ENCODE measurements around the gene GHRL. TPM values are rescaled to one million over a fixed set of nuclear protein-coding genes. Genes with fewer than 3 reads are reported as not detected.

Gene GHRL
- total RNA-seq, 1 donor: under 0.01 TPM

DNA sequence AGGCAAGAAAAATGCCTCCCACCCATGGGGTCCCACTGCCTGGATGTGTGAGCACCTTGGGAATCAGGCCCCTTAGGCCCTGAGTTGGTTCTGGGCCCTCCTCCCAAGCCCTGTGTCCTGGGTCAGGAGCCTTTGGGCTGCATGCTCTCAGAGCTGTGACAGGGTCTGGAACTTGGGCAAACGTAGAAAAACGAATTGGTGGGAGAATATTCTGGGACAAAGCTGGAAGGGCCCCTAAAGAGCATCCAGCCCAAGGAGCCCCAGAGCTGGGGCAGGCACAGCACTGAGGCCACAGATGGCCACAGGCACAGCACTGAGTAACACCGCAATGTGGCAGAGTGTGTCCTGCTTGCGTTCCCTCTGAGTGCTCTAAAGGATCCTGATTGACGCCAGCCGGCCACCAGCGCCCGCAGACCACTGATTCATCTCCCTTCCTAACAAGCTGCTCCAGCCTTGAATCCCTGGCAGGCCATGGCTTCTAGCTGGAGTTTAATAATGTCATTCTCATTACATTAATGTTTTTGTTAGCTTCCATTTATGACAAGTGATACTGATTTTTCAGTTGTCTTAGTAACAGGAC lies 46.7 kb upstream of the GHRL start:
- Histone ChIP-seq H3K79me2 (ENCODE audit: insufficient read depth, low read length) (no peaks in the 10 kb centered on the region), H3K27me3 (ENCODE audit: insufficient read depth, low read length) (no peaks in the 10 kb centered on the region), H3K9me3 (ENCODE audit: low read depth, low read length) (no peaks in the 10 kb centered on the region), H3K4me2 (ENCODE audit: insufficient read depth, low read length) (no peak overlapping the region), H4K20me1 (ENCODE audit: insufficient read depth, low read length) (no peaks in the 10 kb centered on the region), H3K36me3 (ENCODE audit: insufficient read depth, low read length) (no peaks in the 10 kb centered on the region), H3K4me1 (ENCODE audit: insufficient read depth, low read length) (no peaks in the 10 kb centered on the region), H3K4me3 (ENCODE audit: insufficient read depth, low read length) (no peak overlapping the region), H2AFZ (ENCODE audit: low read length) (no peak overlapping the region), H3K27ac (ENCODE audit: low read depth, low read length) (no peak overlapping the region)
- DNase-seq (ENCODE audit: insufficient read length, low spot score, missing footprints): peak; percentile 77
- TF ChIP-seq, protein P1, sequence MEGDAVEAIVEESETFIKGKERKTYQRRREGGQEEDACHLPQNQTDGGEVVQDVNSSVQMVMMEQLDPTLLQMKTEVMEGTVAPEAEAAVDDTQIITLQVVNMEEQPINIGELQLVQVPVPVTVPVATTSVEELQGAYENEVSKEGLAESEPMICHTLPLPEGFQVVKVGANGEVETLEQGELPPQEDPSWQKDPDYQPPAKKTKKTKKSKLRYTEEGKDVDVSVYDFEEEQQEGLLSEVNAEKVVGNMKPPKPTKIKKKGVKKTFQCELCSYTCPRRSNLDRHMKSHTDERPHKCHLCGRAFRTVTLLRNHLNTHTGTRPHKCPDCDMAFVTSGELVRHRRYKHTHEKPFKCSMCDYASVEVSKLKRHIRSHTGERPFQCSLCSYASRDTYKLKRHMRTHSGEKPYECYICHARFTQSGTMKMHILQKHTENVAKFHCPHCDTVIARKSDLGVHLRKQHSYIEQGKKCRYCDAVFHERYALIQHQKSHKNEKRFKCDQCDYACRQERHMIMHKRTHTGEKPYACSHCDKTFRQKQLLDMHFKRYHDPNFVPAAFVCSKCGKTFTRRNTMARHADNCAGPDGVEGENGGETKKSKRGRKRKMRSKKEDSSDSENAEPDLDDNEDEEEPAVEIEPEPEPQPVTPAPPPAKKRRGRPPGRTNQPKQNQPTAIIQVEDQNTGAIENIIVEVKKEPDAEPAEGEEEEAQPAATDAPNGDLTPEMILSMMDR (IDR thresholded peaks at IDR 0.05; ENCODE audit: extremely low read depth, low read depth, low read length): no peak

DNA sequence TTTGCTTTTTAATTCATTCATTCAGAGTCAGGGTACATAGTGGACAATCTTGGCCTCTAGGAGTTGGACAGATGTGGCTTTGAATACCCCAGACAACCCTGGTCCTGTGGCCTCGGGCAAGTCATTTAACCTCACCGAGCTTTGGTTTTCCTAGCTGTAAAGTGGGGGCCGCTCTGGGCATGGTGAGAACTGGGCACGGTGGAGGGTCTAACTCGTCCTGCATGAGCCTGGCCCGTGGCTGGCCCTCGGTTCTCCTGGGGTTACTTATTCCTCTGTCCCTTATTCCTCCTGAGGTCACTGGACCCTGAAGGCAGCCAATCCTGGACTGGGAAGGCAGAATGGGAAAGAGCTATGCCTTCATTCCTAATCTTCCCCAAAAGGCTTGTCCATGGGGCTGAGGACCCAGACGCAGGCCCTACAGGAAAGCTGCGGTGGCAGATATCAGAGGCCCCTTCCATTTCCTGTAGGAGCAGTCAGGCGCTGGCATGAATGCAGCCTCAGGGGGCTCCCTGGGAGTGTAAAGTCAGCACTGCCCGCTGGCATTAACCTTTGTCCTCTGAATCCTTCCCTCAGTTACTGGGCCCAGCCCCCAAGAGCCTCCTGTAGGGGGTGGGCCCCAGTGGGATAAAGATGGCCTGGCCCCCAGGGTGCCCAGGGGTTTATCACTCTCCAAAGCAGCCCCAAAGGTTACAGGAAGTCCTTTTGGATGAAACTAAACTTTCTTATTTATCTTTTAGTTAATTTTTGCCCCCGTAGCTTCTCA lies 46.0 kb upstream of the GHRL start:
- Histone ChIP-seq H3K27me3 (ENCODE audit: insufficient read depth, low read length) (no peaks in the 10 kb centered on the region), H3K27ac (ENCODE audit: low read depth, low read length) (no peak overlapping the region), H3K4me2 (ENCODE audit: insufficient read depth, low read length) (no peak overlapping the region), H2AFZ (ENCODE audit: low read length) (no peak overlapping the region), H3K36me3 (ENCODE audit: insufficient read depth, low read length) (no peaks in the 10 kb centered on the region), H3K9me3 (ENCODE audit: low read depth, low read length) (no peaks in the 10 kb centered on the region), H3K4me3 (ENCODE audit: insufficient read depth, low read length) (no peak overlapping the region), H3K79me2 (ENCODE audit: insufficient read depth, low read length) (no peaks in the 10 kb centered on the region), H3K4me1 (ENCODE audit: insufficient read depth, low read length) (no peaks in the 10 kb centered on the region), H4K20me1 (ENCODE audit: insufficient read depth, low read length) (no peaks in the 10 kb centered on the region)
- peak; percentile 49 for DNase-seq (ENCODE audit: insufficient read length, low spot score, missing footprints)
- TF ChIP-seq, protein P1 (IDR thresholded peaks at IDR 0.05; ENCODE audit: extremely low read depth, low read depth, low read length): no peak

DNA sequence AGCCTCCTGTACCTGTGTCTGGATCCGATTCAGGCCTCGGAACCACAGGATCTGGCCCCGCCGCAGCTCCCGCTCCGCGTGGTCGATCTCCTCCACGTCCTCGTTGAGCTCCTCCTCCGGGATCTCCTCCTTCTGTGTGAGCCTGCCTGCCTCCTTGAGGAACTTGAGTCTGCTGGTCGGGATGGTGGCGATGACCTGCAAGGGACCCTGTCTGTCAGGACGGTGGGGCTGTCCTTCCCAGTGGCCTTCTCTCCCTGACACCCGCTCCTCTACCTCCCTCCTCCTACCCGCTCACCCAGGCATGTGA lies 45.4 kb upstream of the GHRL start:
- Histone ChIP-seq H3K4me2 (ENCODE audit: insufficient read depth, low read length) (no peak overlapping the region), H2AFZ (ENCODE audit: low read length) (no peak overlapping the region), H3K27me3 (ENCODE audit: insufficient read depth, low read length) (peaks cover 6% of the 10 kb centered on the region), H4K20me1 (ENCODE audit: insufficient read depth, low read length) (no peaks in the 10 kb centered on the region), H3K4me1 (ENCODE audit: insufficient read depth, low read length) (no peaks in the 10 kb centered on the region), H3K27ac (ENCODE audit: low read depth, low read length) (no peak overlapping the region), H3K4me3 (ENCODE audit: insufficient read depth, low read length) (no peak overlapping the region), H3K9me3 (ENCODE audit: low read depth, low read length) (no peaks in the 10 kb centered on the region), H3K79me2 (ENCODE audit: insufficient read depth, low read length) (no peaks in the 10 kb centered on the region), H3K36me3 (ENCODE audit: insufficient read depth, low read length) (no peaks in the 10 kb centered on the region)
- DNase-seq (ENCODE audit: insufficient read length, low spot score, missing footprints): peak; percentile 37
- TF ChIP-seq, protein P1 (IDR thresholded peaks at IDR 0.05; ENCODE audit: extremely low read depth, low read depth, low read length): no peak

DNA sequence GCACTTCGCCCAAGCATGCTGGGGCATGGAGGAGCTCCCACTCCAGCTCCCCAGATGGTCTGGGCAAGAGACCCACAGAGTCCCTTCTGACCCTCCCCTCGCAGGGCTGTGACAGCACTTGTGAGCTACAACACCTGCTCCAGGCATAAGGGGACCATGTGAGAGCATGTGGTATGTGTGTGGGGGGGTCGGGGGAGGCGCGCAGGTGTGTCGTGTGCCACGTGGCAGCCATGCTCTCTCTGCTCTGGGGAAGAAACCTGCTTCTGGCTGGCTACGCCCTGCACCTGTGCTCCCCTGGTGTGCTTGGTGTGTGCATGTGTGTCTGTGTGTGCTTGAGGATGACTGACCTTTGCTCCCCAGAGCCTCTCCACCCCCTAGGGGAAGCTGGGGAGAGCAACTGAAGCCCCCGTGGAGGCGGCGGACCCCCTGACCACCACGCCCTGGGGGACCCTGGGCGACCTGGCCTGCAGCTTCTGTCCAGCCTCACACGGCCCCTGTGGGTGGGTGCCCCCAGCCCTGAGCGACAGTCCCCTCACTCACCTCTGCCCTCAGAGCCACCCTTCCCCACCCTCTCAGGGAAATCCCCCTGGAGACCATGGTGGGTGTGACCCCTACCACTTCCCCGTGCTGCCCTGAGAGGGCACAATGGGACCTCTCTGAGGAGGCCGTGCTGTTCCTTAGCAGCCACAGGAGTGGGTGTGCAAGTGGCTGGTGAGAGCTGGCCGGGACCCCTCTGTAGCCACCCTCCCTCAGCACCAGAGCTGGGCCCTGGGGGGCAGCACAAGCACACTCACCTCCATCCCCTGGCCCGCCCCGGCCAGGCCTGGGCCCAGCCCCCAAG lies 44.8 kb upstream of the GHRL start:
- no peak overlapping the region for H3K27ac ChIP-seq (ENCODE audit: low read depth, low read length)
- no peaks in the 10 kb centered on the region for H3K9me3 ChIP-seq (ENCODE audit: low read depth, low read length)
- DNase-seq (ENCODE audit: insufficient read length, low spot score, missing footprints): peak; percentile 72
- H3K36me3 ChIP-seq (ENCODE audit: insufficient read depth, low read length): no peaks in the 10 kb centered on the region
- H2AFZ ChIP-seq (ENCODE audit: low read length): no peak overlapping the region
- no peaks in the 10 kb centered on the region for H3K4me1 ChIP-seq (ENCODE audit: insufficient read depth, low read length)
- H4K20me1 ChIP-seq (ENCODE audit: insufficient read depth, low read length): no peaks in the 10 kb centered on the region
- no peaks in the 10 kb centered on the region for H3K79me2 ChIP-seq (ENCODE audit: insufficient read depth, low read length)
- TF ChIP-seq, protein P1 (IDR thresholded peaks at IDR 0.05; ENCODE audit: extremely low read depth, low read depth, low read length): no peak
- no peak overlapping the region for H3K4me3 ChIP-seq (ENCODE audit: insufficient read depth, low read length)
- H3K27me3 ChIP-seq (ENCODE audit: insufficient read depth, low read length): peaks cover 11% of the 10 kb centered on the region
- H3K4me2 ChIP-seq (ENCODE audit: insufficient read depth, low read length): no peak overlapping the region
